ENCODE results near the gene LRRC8D. TPM values are rescaled to one million over a fixed set of nuclear protein-coding genes. Genes with fewer than 3 reads are reported as not detected.

LRRC8D gene
- total and polyA plus RNA-seq, 9 of the 15 experiments (the other 6 are each of a cell fraction or from before 2014, with no cell fraction given): 3.4 to 53.9 (median 15.9) TPM

- ATAC-seq (no peak), FAIRE-seq (no peak), DNase-seq (ENCODE audit: extremely low read depth in 1 of 4, low spot score in 3 of 4) (no peak)
- Histone ChIP-seq H3K27me3 (ENCODE audit: control insufficient read depth in 2 of 2, insufficient read depth in 2 of 2, low read length in 2 of 2) (no peaks in the 10 kb centered on the region), H2AFZ (ENCODE audit: low read depth, low read length) (no peak overlapping the region), H3K9me1 (ENCODE audit: control insufficient read depth, insufficient read depth, low read length) (no peaks in the 10 kb centered on the region), H3K9ac (ENCODE audit: insufficient read depth in 1 of 2, low read depth in 2 of 2, low read length in 2 of 2) (no peak overlapping the region), H4K20me1 (replicated peaks; ENCODE audit: control insufficient read depth, insufficient read depth, low read length) (no peaks in the 10 kb centered on the region), H3K79me2 (ENCODE audit: control insufficient read depth, insufficient read depth, low read length) (no peaks in the 10 kb centered on the region), H3K4me1 (replicated peaks in 1 of 2; ENCODE audit: control insufficient read depth in 2 of 2, insufficient read depth in 2 of 2, low read length in 2 of 2) (peaks cover 4 to 18% of the 10 kb centered on the region in 2 experiments; a peak in 3 of 5 replicates), H3K4me3 (no peak overlapping the region), H3K27ac (ENCODE audit: extremely low read depth, low read depth, low read length) (no peak overlapping the region), H3K36me3 (ENCODE audit: control insufficient read depth, insufficient read depth, low read length) (no peaks in the 10 kb centered on the region), H3K4me2 (ENCODE audit: insufficient read depth, low read length) (no peak overlapping the region), H3K9me3 (replicated peaks; ENCODE audit: control insufficient read depth, insufficient read depth, low read depth, low read length) (no peaks in the 10 kb centered on the region)
- BruUV-seq (replicated peaks): no TSS peak
- in situ Hi-C loops (cut with MboI): loop anchor here (5.0 kb wide), 2 partner anchors 143 to 178 kb away; no protein-coding TSS in a partner anchor
- TF ChIP-seq TGIF2 (CRISPR knock-in tag; IDR thresholded peaks at IDR 0.05): no peak
- intact Hi-C loops (cut with micrococcal nuclease): no loop called here
- CTCF ChIA-PET (ENCODE audit: low intra/inter-chr PET ratio): no interaction called here
- WGBS (ENCODE audit: insufficient coverage, low coverage, missing lambda C conversion rate): 56% methylated on average over 3 of the region's 3 CpGs
- POLR2A ChIA-PET: interaction anchor here (0.9 to 3.1 kb wide), 3 partner anchors 12 to 52 kb away, joined by 3 to 22 read pairs (median 4); partner anchors contain the start of gene LRRC8D
Measured at GRCh38 chr1:89809556-89809955, 11.3 kb upstream of the LRRC8D start.

GRCh38 chr1:89810302-89810701 is 10.5 kb upstream of the LRRC8D start:
- Histone ChIP-seq H3K79me2 (ENCODE audit: control insufficient read depth, insufficient read depth, low read length) (no peaks in the 10 kb centered on the region), H3K4me2 (ENCODE audit: insufficient read depth, low read length) (no peak overlapping the region), H3K36me3 (ENCODE audit: control insufficient read depth, insufficient read depth, low read length) (no peaks in the 10 kb centered on the region), H3K27me3 (ENCODE audit: control insufficient read depth in 2 of 2, insufficient read depth in 2 of 2, low read length in 2 of 2) (no peaks in the 10 kb centered on the region), H3K4me3 (no peak overlapping the region), H3K9me3 (replicated peaks; ENCODE audit: control insufficient read depth, insufficient read depth, low read depth, low read length) (no peaks in the 10 kb centered on the region), H3K4me1 (replicated peaks in 1 of 2; ENCODE audit: control insufficient read depth in 2 of 2, insufficient read depth in 2 of 2, low read length in 2 of 2) (peaks cover 4 to 18% of the 10 kb centered on the region in 2 experiments; a peak in 3 of 5 replicates), H4K20me1 (replicated peaks; ENCODE audit: control insufficient read depth, insufficient read depth, low read length) (no peaks in the 10 kb centered on the region), H3K9ac (ENCODE audit: insufficient read depth in 1 of 2, low read depth in 2 of 2, low read length in 2 of 2) (no peak overlapping the region), H2AFZ (ENCODE audit: low read depth, low read length) (peak overlapping the region; percentile 48), H3K27ac (ENCODE audit: extremely low read depth, low read depth, low read length) (no peak overlapping the region), H3K9me1 (ENCODE audit: control insufficient read depth, insufficient read depth, low read length) (no peaks in the 10 kb centered on the region)
- ATAC-seq (no peak), DNase-seq (ENCODE audit: extremely low read depth in 1 of 4, low spot score in 3 of 4) (no peak), FAIRE-seq (no peak)
- 20% methylated on average over 1 of the region's 1 CpG for WGBS (ENCODE audit: insufficient coverage, low coverage, missing lambda C conversion rate)
- CTCF ChIA-PET (ENCODE audit: low intra/inter-chr PET ratio): no interaction called here
- BruUV-seq (replicated peaks): no TSS peak
- POLR2A ChIA-PET: interaction anchor here (3.1 kb wide), 1 partner anchor 12 kb away, joined by 22 read pairs; the partner anchor contains the start of gene LRRC8D
- in situ Hi-C loops (cut with MboI) (no loop called here), intact Hi-C loops (cut with micrococcal nuclease) (no loop called here)
- peak; percentile 21; the same call in 1 of the 2 replicates for TF ChIP-seq SPI1 (IDR thresholded peaks at IDR 0.05; ENCODE audit: borderline replicate concordance, low read depth, low read length)
- no peak for TF ChIP-seq NELFE (IDR thresholded peaks at IDR 0.05; ENCODE audit: insufficient read depth, insufficient read length)
